Activated T-helper 17 cell treated with anti-CD3 and anti-CD28 coated beads, Interleukin-2, amount 50 U/mL, for 72 hours (primary cell): ENCODE results near the gene KIAA2012. TPM values are rescaled to one million over a fixed set of nuclear protein-coding genes. Genes with fewer than 3 reads are reported as not detected.
"Not testable (repeated sequence)": the region's sequence is repeated elsewhere in the genome, so short reads cannot be mapped to it uniquely, and the experiment has no call there.

ENCODE experiments used
- ATAC-seq: fragments of 150-1000 bp; cut with Tn5 transposase; replicated peaks from 2 replicates; pipeline ENCODE4 v1.10.0; 2021; ENCODE audit warnings: mild to moderate bottlenecking, moderate library complexity
- H3K27ac Mint-ChIP-seq: one replicate; pipeline ENCODE4 v1.8.0; 2022; ENCODE audit warnings: mixed read lengths
- H3K27me3 Mint-ChIP-seq: one replicate; pipeline ENCODE4 v1.8.0; 2022; ENCODE audit warnings: mixed read lengths
- H3K36me3 Mint-ChIP-seq: one replicate; pipeline ENCODE4 v1.8.0; 2022; ENCODE audit warnings: low read depth, mild to moderate bottlenecking, mixed read lengths
- H3K4me1 Mint-ChIP-seq: one replicate; pipeline ENCODE4 v1.8.0; 2022; ENCODE audit warnings: mixed read lengths
- H3K4me3 Mint-ChIP-seq: one replicate; pipeline ENCODE4 v1.8.0; 2022; ENCODE audit warnings: mild to moderate bottlenecking, mixed read lengths
- H3K9me3 Mint-ChIP-seq: one replicate; pipeline ENCODE4 v1.8.0; 2022; ENCODE audit warnings: mixed read lengths
- total RNA-seq, 2 donors: library from RNA; stranded (reverse); gene quantifications; one replicate each; pipeline ENCODE4 v1.2.3, GENCODE V29; 2022

The KIAA2012 gene
- total RNA-seq, 2 donors from 2014 or later = not detected

- no peak overlapping the region for H3K4me3 Mint-ChIP-seq
- H3K4me1 Mint-ChIP-seq = no peaks in the 10 kb centered on the region
- H3K27ac Mint-ChIP-seq = no peak overlapping the region
- no peaks in the 10 kb centered on the region for H3K36me3 Mint-ChIP-seq
- no peak for ATAC-seq
- no peaks in the 10 kb centered on the region for H3K27me3 Mint-ChIP-seq
- H3K9me3 Mint-ChIP-seq = no peaks in the 10 kb centered on the region
Measured at GRCh38 chr2:202133200-202133908, 60.3 kb downstream of the KIAA2012 start.

GRCh38 chr2:202133909-202134265, 60.8 kb downstream of the KIAA2012 start:
- Mint-ChIP-seq H3K27ac (no peak overlapping the region), H3K9me3 (no peaks in the 10 kb centered on the region), H3K4me3 (no peak overlapping the region), H3K27me3 (no peaks in the 10 kb centered on the region), H3K4me1 (no peaks in the 10 kb centered on the region), H3K36me3 (no peaks in the 10 kb centered on the region)
- ATAC-seq = no peak

- H3K27ac Mint-ChIP-seq = no peak overlapping the region
- no peaks in the 10 kb centered on the region for H3K27me3 Mint-ChIP-seq
- H3K36me3 Mint-ChIP-seq = no peaks in the 10 kb centered on the region
- H3K9me3 Mint-ChIP-seq = no peaks in the 10 kb centered on the region
- H3K4me3 Mint-ChIP-seq = no peak overlapping the region
- ATAC-seq = no peak
- no peaks in the 10 kb centered on the region for H3K4me1 Mint-ChIP-seq
Measured at GRCh38 chr2:202135091-202135874, 62.2 kb downstream of the KIAA2012 start.

GRCh38 chr2:202136039-202136438, 63.0 kb downstream of the KIAA2012 start:
- H3K27me3 Mint-ChIP-seq, H3K9me3 Mint-ChIP-seq, H3K4me1 Mint-ChIP-seq, ATAC-seq, H3K4me3 Mint-ChIP-seq, H3K27ac Mint-ChIP-seq, H3K36me3 Mint-ChIP-seq: not testable (repeated sequence)

GRCh38 chr2:202136526-202136925, 63.5 kb downstream of the KIAA2012 start:
- Mint-ChIP-seq H3K4me3 (no peak overlapping the region), H3K9me3 (no peaks in the 10 kb centered on the region), H3K36me3 (no peaks in the 10 kb centered on the region), H3K27me3 (no peaks in the 10 kb centered on the region), H3K27ac (no peak overlapping the region), H3K4me1 (no peaks in the 10 kb centered on the region)
- ATAC-seq = no peak

- H3K9me3 Mint-ChIP-seq = no peaks in the 10 kb centered on the region
Measured at GRCh38 chr2:202140522-202141252, 67.6 kb downstream of the KIAA2012 start.

GRCh38 chr2:202141329-202141947, 68.4 kb downstream of the KIAA2012 start:
- no peak for ATAC-seq

More at GRCh38 chr2:202140522-202141252, 67.6 kb downstream of the KIAA2012 start:
- Mint-ChIP-seq H3K36me3 (no peaks in the 10 kb centered on the region), H3K4me3 (no peak overlapping the region), H3K4me1 (no peaks in the 10 kb centered on the region), H3K27me3 (no peaks in the 10 kb centered on the region), H3K27ac (no peak overlapping the region)
- ATAC-seq = no peak

GRCh38 chr2:202142540-202142939, 69.5 kb downstream of the KIAA2012 start:
- no peak overlapping the region for H3K27ac Mint-ChIP-seq
- H3K4me1 Mint-ChIP-seq = no peaks in the 10 kb centered on the region
- ATAC-seq = no peak
- H3K27me3 Mint-ChIP-seq = no peaks in the 10 kb centered on the region
- no peaks in the 10 kb centered on the region for H3K9me3 Mint-ChIP-seq
- H3K4me3 Mint-ChIP-seq = no peak overlapping the region
- no peaks in the 10 kb centered on the region for H3K36me3 Mint-ChIP-seq

More at GRCh38 chr2:202141329-202141947, 68.4 kb downstream of the KIAA2012 start:
- Mint-ChIP-seq H3K27me3 (no peaks in the 10 kb centered on the region), H3K4me1 (no peaks in the 10 kb centered on the region), H3K9me3 (no peaks in the 10 kb centered on the region), H3K4me3 (no peak overlapping the region), H3K27ac (no peak overlapping the region), H3K36me3 (no peaks in the 10 kb centered on the region)

GRCh38 chr2:202147775-202148174, 74.7 kb downstream of the KIAA2012 start:
- Mint-ChIP-seq H3K27ac (no peak overlapping the region), H3K4me1 (no peaks in the 10 kb centered on the region), H3K9me3 (no peaks in the 10 kb centered on the region), H3K36me3 (no peaks in the 10 kb centered on the region), H3K27me3 (peaks cover 10% of the 10 kb centered on the region), H3K4me3 (no peak overlapping the region)
- no peak for ATAC-seq

- peaks cover 10% of the 10 kb centered on the region for H3K27me3 Mint-ChIP-seq
Measured at GRCh38 chr2:202148515-202149154, 75.6 kb downstream of the KIAA2012 start.

GRCh38 chr2:202149155-202149762, 76.2 kb downstream of the KIAA2012 start:
- Mint-ChIP-seq H3K27ac (no peak overlapping the region), H3K27me3 (peaks cover 10% of the 10 kb centered on the region), H3K4me3 (no peak overlapping the region), H3K36me3 (no peaks in the 10 kb centered on the region), H3K9me3 (no peaks in the 10 kb centered on the region), H3K4me1 (no peaks in the 10 kb centered on the region)
- ATAC-seq = no peak

More at GRCh38 chr2:202148515-202149154, 75.6 kb downstream of the KIAA2012 start:
- Mint-ChIP-seq H3K36me3 (no peaks in the 10 kb centered on the region), H3K4me1 (no peaks in the 10 kb centered on the region), H3K4me3 (no peak overlapping the region), H3K27ac (no peak overlapping the region), H3K9me3 (no peaks in the 10 kb centered on the region)
- no peak for ATAC-seq

- no peaks in the 10 kb centered on the region for H3K36me3 Mint-ChIP-seq
- no peaks in the 10 kb centered on the region for H3K9me3 Mint-ChIP-seq
- H3K27me3 Mint-ChIP-seq = peaks cover 14% of the 10 kb centered on the region
- no peak for ATAC-seq
- no peaks in the 10 kb centered on the region for H3K4me1 Mint-ChIP-seq
- H3K4me3 Mint-ChIP-seq = no peak overlapping the region
- no peak overlapping the region for H3K27ac Mint-ChIP-seq
Measured at GRCh38 chr2:202149936-202150335, 76.9 kb downstream of the KIAA2012 start.

GRCh38 chr2:202152104-202152715, 79.2 kb downstream of the KIAA2012 start:
- no peak for ATAC-seq
- Mint-ChIP-seq H3K27ac (no peak overlapping the region), H3K9me3 (no peaks in the 10 kb centered on the region), H3K4me1 (no peaks in the 10 kb centered on the region), H3K27me3 (peaks cover 19% of the 10 kb centered on the region), H3K36me3 (no peaks in the 10 kb centered on the region), H3K4me3 (no peak overlapping the region)
